HG03060 (cell line): ENCODE data around the gene SEL1L3.

Source experiments
- ATAC-seq: cut with Tn5 transposase; IDR thresholded peaks from one replicate; pipeline ENCODE4 v1.9.1; 2021; ENCODE audit warnings: low read depth, moderate number of reproducible peaks; ENCODE audit not compliant: unreplicated experiment

Gene SEL1L3

DNA sequence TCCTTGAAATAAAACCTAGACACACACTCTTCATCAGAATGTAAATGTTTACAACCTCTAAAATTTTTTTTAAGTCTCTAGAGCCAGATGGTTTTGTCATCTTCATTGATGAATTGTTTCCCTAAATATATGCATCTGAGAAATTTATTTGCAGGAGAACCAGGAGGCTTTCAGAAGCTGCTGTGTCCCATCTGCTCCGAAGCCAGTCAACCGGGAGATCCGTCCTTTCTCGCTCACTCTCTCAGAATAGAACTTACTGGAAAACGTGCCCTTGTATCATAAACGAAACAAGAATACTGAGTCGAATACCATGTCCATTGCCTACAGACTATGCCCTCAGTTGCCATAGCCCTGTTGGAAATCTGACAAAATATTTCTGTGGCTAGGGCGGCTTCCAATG, 103.7 kb downstream of the SEL1L3 start:
- no peak for ATAC-seq

DNA sequence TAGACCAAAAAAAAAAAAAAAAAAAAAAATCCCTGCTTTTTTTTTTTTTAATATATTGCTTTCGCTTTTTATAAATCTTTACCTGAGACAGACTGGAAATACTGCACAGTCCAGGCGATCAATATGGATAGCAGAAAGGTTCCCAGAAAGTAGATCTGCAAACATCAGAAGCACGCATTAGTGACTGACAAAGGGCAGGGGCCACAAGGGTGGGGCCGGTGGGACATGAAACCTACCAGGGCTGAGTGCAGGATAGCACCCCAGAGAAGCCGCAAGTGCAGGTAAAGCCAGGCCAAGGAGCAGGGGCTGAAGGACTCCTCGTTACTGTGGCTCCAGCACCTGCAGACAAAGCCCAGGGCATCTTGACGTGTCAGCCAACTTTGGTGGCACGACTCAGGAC, 105.3 kb downstream of the SEL1L3 start:
- ATAC-seq, result no peak

DNA sequence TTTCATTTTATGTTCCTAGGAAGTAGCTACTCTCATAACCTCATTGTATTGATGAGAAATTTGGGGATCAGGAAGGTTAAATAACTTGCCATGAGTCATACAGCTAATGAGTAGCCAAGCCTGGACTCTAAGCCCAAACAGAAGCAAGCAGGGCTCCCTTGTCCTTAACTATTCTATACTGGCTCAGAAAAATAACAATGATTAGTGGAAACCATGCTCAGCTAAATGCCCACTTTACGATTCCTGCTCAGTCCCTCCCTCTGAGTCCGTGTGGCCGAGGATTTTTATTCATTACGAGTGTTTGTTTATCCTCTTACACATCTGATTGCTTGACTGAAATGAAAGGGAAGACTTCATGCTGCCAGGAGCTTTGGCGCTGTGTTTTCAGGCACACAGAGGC, 106.3 kb downstream of the SEL1L3 start:
- no peak for ATAC-seq

DNA sequence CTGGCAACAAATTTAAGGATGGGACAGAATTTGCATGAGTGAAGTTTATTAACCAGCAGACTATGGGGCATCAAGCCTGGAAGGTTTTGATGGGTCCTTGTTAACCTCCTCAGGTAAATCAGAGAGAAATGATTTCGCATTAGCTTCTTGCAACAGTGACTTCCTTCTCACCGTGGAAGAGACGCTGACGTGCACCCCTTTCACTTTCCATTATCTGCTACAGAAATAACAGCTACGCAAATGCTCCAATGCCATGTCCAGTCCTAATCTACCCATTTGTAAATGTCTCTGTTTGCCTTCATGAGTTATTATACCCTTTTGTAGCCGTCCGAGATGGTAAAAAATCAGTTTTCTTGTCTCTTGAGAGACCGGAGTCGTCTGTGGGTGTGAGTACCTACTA, 106.9 kb downstream of the SEL1L3 start:
- no peak for ATAC-seq

DNA sequence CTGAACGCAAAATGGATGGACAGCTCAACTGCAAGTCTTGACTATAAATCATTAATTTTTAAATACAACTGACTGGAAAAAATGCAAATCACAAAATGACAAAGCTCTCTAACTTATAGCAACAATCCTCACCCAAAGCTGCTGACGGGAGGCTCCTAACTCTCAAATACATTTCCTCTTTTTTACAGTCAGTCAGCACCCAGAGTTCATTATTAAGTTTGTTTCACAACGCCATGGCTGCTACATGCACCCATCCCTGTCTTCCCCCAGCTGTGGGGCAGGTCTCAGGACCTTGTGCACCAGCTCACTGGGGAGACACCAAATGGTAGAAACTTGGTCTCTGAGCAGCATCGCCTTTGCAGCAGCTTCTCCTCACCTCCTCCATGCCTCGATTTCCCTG, 109.5 kb downstream of the SEL1L3 start:
- ATAC-seq, result no peak

DNA sequence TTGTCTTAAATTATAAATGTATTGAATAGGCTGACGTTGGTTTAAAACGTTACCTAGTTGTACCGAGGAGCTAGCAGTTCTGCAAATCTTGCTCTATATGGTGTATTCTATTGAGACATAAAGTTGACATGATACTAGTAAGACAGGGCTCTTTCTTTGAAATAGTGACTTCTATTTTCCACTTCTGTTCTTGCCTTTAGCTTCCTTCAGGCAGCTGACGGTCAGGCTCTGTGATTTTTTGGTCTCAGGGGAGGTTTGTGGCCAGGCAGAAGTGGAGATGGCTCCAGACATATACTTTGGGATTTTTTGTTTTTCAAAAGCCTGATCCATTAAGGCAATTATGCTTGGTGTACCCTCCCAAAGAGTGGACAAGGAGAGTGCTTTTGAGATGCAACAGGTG, 111.9 kb downstream of the SEL1L3 start:
- ATAC-seq, result no peak

DNA sequence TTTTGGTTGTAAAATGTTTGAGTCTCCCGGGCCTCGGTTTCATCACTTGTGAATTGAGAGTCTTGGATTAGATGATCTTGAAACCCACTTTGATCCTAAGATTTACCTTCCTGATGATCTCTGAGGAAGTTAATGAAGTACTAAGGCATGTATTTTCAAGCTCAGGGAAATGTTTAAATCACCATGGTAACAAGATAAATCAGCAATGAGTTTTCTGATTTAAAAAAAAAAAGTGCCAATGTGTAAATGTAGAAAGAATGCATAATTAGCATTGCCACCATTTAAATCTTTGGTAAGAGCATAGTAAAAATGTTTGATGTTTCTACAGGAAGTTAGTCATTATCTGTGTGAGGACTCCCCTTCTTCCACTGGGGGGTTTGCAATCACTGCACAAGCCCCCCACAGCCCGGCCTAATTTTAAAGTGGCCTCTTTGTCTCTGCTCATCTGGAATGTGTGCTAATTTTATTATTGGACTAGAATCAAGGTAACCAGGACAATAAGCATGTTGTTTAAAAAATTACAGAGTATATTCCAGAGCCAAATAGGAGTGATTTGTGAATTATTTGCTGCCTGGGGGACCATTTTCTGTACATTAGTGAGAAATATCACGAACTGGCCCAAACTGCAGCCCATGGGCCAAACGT, 113.5 kb downstream of the SEL1L3 start:
- no peak for ATAC-seq

DNA sequence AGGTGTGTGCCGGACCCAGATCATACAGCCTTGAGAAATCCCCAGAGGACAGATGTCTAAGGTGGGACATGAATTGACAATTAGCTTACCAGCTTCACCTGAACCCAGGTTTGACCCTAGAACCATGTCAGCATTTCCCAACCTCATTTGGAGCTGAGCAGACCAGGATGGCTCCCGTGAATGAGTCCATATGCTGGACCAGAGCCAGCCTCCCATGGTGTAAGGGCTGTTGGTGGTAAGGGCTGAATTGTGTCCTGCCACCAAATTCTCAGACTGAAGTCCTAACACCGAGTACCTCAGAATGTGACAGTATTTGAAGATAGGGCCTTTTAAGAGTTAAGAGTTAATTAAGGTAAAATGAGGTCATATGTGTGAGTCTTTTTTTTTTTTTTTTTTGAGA, 118.8 kb downstream of the SEL1L3 start:
- ATAC-seq, result no peak

DNA sequence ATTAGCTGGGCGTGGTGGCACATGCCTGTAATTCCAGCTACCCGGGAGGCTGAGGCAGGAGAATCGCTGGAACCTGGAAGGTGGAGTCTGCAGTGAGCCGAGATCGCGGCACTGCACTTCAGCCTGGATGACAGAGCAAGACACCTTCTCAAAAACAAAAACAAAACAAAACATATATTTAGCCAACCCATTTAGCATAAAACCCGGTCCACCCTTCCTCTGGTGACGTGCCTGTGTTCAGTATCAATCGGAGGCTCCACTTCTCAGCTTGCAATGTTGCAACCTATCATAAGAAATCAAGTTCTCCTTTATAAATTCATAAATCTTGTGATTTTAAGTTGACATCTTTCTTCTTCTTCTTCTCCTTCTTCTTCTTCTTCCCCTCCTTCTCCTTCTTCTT, 133.2 kb downstream of the SEL1L3 start:
- no peak for ATAC-seq

DNA sequence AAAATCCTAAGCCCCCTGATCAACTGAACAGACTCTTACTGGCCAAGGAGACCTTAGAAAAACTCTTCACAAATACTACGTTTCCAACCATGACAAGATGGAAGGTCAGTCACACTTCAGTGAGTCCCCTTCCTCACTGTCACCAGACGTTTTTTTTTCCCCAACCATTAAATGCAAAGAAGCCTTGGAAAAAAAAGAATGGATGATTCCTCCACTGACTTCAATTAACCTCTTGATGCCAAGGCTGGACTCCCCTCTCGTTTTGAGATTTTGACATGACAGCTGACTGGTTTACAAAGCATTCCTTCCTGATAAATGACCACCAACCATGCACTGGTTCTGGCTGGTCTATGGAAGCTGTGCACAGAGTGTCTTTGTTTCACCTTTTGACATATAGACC, 133.9 kb downstream of the SEL1L3 start:
- ATAC-seq, result no peak

DNA sequence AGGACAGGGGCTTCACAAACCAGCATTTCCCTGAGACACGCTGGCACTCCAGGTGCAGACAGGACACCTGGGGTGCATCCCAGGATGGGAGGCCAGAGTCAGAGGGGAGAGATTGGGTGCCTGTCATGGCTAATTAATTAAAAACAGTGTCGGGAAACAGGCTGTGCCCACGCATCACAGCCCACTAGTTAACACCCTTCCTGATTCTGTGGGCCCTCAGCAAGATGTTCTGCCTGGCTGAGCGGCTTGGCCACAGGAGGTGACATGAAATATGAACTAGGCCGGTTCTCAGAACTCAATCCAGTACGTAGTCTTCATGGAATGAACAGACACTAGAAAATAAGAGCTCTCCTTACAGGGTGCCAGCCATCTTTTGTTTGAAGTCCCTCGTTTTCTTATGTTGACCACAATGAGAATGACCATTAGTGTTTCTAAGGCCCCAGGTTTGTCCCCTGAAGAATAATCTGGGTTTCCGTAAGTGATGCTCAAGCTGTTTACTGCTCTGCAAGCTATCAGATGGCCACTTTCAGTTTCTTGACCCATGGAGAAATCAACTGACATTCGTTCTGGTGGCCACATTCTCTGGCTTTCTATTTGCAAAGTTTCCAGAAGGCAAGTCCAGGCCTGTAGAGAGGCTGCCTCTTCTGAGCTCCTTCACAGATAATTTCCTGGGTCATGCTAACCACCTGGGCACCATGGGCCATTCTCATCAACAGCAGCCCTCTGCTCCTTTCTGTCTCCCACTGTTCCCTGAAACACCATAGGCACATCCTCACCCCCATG, 134.9 kb downstream of the SEL1L3 start:
- no peak for ATAC-seq

DNA sequence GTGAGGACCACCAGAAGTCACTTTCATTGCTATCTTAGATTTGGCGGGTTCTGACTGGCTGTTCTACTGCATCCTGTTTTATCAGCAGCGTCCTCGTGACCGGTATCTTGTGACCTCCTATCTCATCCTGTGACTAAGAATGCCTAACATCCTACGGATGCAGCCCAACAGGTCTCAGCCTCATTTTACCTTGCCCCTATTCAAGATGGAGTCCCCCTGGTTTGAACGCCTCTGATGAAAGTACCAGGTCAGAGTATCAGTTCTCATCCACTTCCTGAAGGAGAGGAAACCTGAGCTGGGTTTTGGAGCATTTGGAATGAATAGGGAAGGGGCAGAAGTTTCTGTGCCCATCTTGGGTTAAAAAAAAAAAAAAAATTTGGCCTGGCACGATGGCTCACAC, 136.9 kb downstream of the SEL1L3 start:
- ATAC-seq, result no peak

DNA sequence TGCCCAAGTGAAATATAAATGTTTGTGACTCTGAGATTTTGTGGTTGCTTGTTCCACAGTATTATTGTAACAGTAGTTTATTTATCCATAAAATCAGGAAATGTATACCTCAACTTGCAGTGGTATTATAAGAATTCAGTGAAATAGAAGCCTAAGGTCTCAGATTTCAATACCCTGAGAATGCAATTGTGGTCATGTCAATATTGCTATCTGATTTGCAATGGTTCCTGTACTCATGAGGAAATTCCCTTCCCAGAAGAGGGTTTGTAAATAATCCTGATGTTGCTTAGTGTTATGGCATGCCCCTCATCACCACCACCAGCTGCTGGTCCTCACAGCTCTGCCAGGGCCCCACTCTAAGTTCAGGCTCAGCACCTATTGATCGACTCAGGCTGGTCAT, 139.4 kb downstream of the SEL1L3 start:
- ATAC-seq, result no peak

DNA sequence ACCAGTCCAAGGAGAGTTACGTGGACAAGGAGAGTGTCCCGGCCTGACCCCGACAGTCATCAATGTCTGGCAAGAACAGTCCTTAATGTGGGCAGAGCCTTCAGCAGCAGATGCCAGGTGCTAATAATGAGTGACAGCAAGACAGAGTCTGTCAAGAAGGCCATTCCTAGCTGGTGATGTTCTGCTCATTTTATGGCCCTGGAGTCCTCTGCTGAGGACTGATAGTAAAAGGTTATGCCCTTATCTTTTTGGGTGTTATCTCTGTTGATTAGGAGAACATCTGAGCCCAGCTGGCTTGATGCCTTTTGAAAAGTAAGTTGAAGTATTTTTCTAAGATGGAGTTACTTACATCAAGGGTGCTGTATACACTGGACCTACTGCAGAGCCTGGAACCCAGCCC, 139.8 kb downstream of the SEL1L3 start:
- no peak for ATAC-seq

DNA sequence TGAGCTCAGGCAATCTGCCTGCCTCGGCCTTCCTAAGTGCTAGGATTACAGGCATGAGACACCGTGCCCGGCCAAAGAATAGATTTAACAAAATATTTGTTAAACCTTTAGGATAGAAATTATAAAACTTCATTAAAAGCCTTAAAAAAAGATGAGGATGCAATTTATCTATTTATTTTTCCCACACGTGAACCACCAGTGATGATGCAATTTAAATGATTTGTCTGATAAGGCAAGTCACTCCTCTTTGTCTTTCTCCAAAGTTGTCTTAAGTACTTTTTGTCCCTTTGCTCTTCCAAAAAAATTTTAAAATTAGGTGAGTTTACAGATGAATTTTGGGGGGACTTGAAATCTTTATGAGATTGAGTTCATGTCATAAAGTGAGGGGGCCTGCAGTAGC, 149.0 kb downstream of the SEL1L3 start:
- no peak for ATAC-seq

DNA sequence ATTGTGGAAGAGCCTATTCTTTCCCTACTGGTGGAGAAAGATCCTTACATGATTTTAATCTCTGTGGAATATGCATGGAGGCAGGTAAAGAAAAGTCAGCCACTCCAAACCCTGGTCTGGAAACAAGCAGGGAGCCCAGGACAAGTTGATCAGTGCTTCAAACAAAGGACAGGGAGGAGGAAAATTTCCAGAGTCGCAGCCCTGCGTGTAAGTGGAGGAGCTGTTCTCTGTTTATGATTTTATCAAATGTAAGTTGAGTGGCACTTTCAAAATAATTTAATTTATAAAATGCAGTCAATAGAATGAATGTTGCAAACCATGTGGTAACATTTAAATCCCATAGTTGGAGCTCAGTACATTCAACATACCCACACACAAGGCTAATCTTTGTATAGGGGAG, 150.2 kb downstream of the SEL1L3 start:
- no peak for ATAC-seq

DNA sequence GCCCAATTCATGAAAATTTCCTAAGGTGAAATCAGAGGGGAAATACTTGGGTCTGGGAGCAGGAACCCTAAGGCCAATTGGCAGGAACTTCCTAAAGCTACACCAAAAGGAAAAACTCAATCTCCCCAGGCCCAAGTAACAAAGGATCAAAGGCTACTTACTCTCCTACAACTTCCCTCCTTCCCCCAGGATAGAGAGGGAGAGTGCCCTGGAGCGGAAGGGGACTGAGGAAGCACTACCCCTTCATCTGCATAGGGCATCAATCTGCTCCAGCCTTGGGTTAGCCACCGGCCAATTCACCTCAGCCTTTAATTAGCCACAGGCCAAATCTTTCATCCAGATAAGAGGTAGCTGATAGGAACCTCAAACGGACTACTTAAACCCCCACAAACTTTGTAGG, 152.2 kb downstream of the SEL1L3 start:
- ATAC-seq, result no peak

DNA sequence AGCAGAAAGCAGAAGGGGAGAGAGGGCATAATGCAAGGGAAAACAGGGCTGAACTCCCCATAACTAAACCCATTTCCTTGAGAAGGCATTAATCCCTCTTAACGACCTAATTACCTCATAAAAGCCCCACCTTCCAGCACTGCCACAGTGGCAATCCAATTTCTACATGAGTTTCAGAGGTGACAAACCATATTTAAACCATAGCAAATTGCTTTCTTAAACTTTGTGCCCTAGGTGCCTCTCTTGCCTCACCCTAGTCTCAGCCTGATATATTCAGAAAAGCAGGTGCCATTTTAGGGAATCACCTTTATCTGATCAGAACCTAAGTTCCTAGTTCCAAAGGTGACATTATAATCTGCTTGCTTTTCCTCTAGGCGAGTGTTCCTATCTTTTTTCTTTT, 158.3 kb downstream of the SEL1L3 start:
- ATAC-seq, result no peak

DNA sequence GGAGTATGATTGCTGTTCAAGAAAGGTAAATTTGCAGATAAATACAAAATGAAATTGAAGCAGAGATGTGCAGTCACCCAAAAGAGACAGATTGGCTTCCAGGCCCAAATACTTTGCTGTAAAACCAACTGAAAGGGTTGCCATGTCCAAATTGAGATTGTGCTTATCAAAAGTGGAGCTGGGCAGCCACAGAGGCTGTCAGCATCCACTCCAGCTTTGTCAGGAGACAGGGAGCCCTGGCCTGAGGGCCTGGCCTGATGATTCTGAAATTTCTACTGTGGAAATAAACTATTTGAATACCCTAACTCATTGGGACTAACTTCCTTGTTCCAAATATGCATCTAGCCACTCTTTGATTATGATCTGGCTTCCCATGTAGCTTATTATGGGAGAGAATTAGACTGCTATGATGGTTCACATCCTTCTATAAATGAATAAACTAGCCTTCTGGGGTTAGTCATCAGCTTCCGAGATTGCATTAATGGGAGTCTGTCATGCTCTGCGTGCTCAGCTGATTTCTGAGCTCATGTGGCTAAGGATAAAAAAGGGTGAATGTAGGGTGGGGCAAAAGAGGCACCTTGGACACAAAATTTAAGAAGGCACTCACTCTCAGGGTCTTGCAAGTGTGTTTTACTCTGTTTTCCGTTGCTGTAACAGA, 158.9 kb downstream of the SEL1L3 start:
- no peak for ATAC-seq

DNA sequence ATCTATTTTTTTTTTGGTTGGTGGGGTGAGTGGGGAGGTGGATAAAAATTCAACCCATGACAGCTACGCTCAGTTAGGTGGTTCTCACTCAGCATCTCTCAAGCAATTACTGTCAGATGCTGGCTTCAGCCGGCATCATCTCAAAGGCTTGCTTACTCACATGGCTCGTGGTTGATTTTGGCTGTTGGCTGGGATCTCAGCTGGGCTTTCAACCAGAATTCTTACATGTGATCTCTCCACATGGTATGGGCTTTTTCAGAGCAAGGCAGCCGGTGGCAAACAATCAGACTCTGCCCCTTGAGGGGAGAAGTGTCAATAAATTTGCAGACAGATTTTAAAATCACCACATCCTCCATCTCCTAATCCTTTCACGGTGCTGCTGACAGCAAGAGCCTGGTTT, 159.9 kb downstream of the SEL1L3 start:
- no peak for ATAC-seq

DNA sequence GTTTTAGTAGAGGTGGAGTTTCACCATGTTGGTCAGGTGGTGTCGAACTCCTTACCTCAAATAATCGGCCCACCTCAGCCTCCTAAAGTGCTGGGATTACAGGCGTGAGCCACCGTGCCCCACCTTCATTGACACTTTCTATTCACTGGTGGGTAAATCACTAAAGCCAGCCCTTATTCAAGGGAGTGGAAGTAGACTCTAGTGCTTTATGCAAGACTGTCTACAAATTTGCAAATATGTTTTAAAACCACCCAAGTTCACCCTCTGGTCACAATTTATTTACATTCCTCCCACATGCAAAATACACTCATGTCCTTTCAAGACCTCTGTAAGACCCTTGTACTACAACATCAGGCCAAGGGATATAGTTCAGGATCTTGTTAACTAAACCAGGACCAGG, 162.1 kb downstream of the SEL1L3 start:
- no peak for ATAC-seq

DNA sequence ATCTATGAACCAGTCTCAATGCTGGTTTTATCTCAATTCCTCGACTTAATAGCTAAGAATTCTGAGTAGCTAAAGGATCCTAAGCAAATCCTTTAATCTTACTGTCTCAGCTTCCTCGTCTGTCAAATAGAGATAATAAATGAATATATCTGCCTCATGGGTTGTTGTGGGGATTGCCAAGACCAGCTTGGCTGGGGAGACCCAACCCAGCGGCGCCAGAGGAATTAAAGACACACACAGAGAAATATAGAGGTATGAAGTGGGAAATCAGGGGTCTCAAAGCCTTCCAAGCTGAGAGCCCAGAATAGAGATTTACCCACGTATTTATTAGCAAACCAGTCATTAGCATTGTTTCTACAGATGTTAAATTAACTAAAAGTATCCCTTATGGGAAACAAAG, 165.3 kb downstream of the SEL1L3 start:
- ATAC-seq, result no peak
